Urinary bladder (tissue), 4 donors: ENCODE results near the gene ENOX1. TPM values are rescaled to one million over a fixed set of nuclear protein-coding genes. Genes with fewer than 3 reads are reported as not detected.

Experiments used
- DNase-seq: peaks from one replicate; pipeline ENCODE4 v3.0.0-alpha.2; 2015; ENCODE audit errors: extremely low spot score
- H3K27ac ChIP-seq: one replicate; pipeline ENCODE4 v1.5.1; 2013; ENCODE audit warnings: low read depth, mild to moderate bottlenecking, moderate library complexity
- H3K36me3 ChIP-seq: one replicate; pipeline ENCODE4 v1.6.1; 2013; ENCODE audit warnings: mild to moderate bottlenecking, moderate library complexity; ENCODE audit not compliant: insufficient read depth
- H3K4me1 ChIP-seq: one replicate; pipeline ENCODE4 v1.6.1; 2013; ENCODE audit warnings: mild to moderate bottlenecking, moderate library complexity; ENCODE audit not compliant: insufficient read depth
- H3K4me3 ChIP-seq: one replicate; pipeline ENCODE4 v1.5.1; 2013; ENCODE audit warnings: low read depth, low read length
- WGBS: extraction: QIAGEN DNeasy Blood & Tissue Kit; methylation state at CpG from one replicate; pipeline ENCODE4 v1.1.7; 2013; 5-methylcytosine and 5-hydroxymethylcytosine counted together
- polyA plus RNA-seq: library from polyadenylated mRNA; stranded (reverse); fragments of 200-250 nt; gene quantifications from one replicate; pipeline ENCODE4 v1.2.3, GENCODE V29; 2013
- total RNA-seq: library from RNA; depleted of rRNA; stranded (reverse); fragments of >200 nt; gene quantifications from one replicate; pipeline ENCODE4 v1.2.3, GENCODE V29; 2014
- donor health status: healthy with polysubstance abuse.
- donor health status: healthy.

Gene ENOX1
- total and polyA plus RNA-seq, 2 donors, result 4.3 to 17.6 TPM

DNA sequence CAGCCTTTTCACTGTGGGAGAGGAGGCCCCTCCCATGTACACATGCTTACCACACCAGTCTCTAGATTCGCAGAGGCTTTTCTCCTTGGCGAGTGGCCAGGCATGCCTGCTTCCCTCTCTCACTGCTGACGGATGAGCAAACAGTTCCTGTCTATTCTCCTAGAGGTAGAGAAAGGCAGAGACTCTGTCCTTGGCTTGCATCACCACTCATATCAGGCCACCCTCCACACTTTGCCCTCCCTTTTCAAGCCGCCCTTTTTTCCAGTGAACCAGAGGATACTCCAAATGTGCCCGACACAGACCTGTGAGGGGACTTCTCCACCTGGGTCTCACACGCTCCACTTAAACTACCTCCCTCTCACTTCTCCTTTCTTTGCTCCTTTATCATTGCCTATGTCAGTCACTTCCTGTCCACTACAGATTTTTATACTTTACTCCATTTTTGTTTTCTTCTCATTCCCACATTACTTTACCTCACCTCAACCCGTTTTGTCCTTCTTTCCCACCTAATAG lies 478.8 kb downstream of the ENOX1 start:
- WGBS, result 39% methylated on average over 7 of the region's 7 CpGs
- Histone ChIP-seq H3K36me3 (no peaks in the 10 kb centered on the region), H3K4me3 (no peak overlapping the region), H3K4me1 (no peaks in the 10 kb centered on the region), H3K27ac (no peak overlapping the region)
- DNase-seq, result no peak

DNA sequence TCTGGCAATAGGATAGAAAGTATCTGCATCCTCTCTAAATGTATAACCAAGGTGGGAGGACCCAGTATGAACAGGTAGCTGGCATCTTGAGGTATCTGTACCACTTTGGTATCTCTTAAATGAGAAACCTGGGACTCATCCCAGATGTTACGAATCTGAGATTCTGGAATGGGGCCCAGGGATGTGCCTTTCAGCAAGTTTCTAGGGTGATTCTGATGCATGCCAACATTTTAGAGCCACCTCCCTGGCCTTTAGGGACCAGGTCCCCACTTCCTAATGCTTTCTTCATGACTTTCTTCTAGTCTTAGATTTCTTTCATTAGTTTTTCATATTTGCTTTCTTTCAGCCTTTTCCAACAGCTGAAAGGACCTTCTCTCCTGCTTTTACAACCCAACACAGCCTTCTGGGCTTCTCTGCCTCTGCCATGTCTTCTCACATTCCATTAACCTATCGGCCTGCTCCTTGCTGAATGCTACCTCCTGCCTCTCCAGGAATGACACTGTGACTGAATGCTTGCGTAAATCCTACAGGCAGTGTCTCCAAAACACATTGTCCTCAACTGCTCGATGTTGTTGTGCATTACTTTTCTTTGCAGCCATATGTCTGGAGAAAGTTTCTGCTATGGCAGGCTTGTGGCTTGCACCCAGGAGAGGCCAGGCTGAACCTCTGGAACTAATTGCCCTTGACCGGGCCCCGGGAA lies 479.4 kb downstream of the ENOX1 start:
- Histone ChIP-seq H3K4me1 (no peaks in the 10 kb centered on the region), H3K36me3 (no peaks in the 10 kb centered on the region), H3K27ac (no peak overlapping the region), H3K4me3 (no peak overlapping the region)
- WGBS, result 43% methylated on average over 6 of the region's 6 CpGs
- DNase-seq, result no peak

DNA sequence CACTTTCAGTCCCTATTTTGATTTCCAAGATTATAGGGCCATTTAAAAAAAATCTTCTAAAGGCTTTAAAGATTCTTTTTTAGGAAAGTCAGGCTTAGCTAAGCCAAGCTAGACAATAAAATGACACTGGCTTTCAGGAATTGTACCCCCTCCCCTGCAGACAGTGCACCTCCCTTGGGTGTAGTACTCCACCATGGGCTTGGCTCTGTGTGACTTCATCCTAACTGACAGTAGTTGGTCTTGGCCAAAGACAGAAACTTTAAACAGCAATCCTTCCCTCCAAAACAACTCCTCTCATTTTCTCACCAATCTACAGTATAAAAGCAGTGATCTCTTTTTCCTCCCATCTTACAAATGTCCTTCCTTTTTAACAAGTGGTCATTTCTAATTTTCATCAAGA lies 480.4 kb downstream of the ENOX1 start:
- DNase-seq, result no peak

DNA sequence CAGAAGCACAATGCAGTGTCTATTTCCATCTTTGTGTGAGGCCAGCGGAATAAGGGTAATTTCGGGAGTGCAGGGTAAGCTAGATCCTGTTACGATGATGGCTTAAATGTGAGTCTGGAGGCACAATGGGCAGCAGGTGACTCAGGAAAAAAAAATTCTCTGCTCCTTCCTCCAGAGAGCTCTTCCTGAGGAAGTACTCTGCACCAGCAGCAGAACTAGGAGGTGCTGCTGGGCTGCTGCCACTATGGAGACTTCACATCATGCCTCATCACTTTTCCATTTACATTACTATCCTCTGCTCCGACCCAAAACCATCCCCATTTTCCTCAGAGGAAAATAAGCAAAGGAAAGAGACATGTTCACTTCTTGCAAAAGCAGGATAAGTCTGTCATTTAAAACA lies 481.4 kb downstream of the ENOX1 start:
- WGBS, result 44% methylated on average over 4 of the region's 4 CpGs
- no peaks in the 10 kb centered on the region for H3K4me1 ChIP-seq
- H3K36me3 ChIP-seq, result no peaks in the 10 kb centered on the region
- no peak overlapping the region for H3K27ac ChIP-seq
- no peak overlapping the region for H3K4me3 ChIP-seq
- no peak for DNase-seq

More for the DNA sequence above, 480.4 kb downstream of the ENOX1 start:
- no peaks in the 10 kb centered on the region for H3K36me3 ChIP-seq
- no peak overlapping the region for H3K4me3 ChIP-seq
- no peaks in the 10 kb centered on the region for H3K4me1 ChIP-seq
- no peak overlapping the region for H3K27ac ChIP-seq

DNA sequence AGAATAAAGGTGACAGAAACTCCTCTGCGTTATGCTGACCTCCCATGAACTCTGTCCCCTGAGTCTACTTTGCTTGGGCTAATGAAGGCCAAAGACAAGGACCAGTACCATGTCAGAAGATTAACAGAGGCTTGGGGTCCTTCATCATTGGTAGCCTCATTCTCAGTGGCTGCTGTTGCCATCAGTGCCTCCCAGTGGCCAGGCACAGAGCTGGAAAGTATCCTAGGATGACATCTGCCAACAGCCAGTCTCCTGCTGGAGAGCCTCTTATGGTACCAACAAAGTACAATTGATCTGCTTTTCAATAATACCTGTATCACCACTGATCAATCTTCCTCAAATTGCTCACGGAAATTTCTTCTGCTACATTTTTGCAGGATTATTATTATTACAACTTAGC lies 481.8 kb downstream of the ENOX1 start:
- 51% methylated on average over 2 of the region's 2 CpGs for WGBS
- H3K36me3 ChIP-seq, result no peaks in the 10 kb centered on the region
- no peak overlapping the region for H3K27ac ChIP-seq
- H3K4me1 ChIP-seq, result no peaks in the 10 kb centered on the region
- no peak overlapping the region for H3K4me3 ChIP-seq
- no peak for DNase-seq

DNA sequence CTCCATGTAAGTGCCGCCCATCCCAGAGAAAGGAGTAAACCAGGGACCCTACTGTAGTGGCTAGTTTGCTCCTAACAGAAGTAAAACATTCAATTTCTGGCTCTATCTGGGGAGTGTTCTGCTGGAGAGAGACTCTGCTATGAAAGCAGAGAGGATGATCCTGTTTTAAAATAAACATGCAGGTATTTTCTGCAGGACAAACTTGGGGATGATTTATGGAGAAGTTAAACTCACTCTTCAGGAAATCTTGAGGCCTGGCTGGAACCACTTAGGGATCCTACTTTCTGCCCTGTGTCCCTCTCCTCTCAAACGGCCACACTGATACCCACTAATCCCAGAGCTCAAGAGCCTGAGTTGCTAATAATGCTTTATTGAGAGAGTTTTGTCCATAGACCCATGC lies 482.3 kb downstream of the ENOX1 start:
- H3K4me1 ChIP-seq, result no peaks in the 10 kb centered on the region
- WGBS, result 90% methylated on average over 2 of the region's 2 CpGs

DNA sequence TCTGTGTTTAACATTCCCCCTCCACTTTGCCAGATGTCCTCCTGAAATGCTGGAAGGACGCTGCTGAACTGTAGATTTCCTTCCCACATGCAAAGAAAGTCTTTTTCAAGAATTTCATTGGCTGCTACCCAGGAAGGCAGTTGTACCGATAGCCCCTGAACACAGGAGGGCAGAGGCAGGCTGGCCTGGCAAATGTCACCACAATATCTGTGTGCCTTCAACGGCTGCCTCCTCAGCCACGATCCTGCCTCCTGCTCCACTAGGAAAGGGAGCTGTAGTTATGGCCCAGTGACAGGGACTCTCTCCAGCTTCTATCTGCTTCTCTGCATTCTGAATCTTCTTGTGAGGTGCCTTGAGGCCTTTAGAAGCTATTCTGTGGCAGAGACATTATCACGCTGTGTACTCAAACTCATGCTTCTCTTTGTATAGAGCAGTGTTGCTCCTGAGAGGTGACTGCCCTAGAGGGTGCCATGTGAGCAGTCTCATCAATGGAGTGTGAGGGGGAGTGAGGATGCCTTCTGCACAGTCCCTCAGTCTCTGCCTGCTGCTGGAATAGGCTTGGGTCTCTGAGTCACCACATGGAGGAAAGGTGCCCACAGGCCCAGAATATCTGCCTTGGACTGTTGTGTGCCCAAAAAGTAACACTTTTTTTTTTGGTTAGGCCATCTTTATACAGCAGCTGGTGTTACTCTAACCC lies 483.6 kb downstream of the ENOX1 start:
- 15% methylated on average over 5 of the region's 5 CpGs for WGBS
- Histone ChIP-seq H3K4me1 (no peaks in the 10 kb centered on the region), H3K4me3 (no peak overlapping the region), H3K36me3 (no peaks in the 10 kb centered on the region), H3K27ac (no peak overlapping the region)
- no peak for DNase-seq

More for the DNA sequence above, 482.3 kb downstream of the ENOX1 start:
- Histone ChIP-seq H3K4me3 (no peak overlapping the region), H3K36me3 (no peaks in the 10 kb centered on the region), H3K27ac (no peak overlapping the region)
- DNase-seq, result no peak

DNA sequence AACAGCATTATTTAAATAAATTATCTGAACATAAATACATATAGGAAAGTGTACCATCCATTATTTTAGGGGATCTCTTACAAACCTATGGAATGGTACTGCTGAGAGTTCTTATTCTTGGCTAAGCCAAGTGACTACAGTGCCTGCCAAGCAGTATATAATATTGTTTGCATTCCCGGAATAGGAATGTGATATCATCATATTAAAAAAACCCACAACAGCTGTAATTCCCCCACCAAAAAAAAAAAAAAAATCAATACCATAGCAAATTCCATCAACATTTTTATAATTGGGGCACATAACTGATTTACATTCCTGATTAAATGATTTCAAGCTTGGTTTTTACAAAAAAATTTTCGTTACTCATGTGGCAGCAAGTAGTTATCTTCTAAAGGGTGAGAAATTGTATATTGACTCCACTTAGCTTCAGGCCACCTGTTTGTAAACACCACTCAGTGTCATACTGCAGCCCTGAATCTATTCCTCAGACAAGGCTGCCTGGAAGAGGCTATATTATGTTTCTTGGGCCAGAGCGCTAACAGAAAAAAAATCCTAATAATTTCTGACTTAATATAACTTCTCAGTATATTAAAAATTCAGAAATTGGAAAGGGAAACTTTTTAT lies 485.3 kb downstream of the ENOX1 start:
- no peak overlapping the region for H3K4me3 ChIP-seq
- H3K36me3 ChIP-seq, result no peaks in the 10 kb centered on the region
- 77% methylated on average over 3 of the region's 3 CpGs for WGBS
- H3K4me1 ChIP-seq, result no peaks in the 10 kb centered on the region
- H3K27ac ChIP-seq, result no peak overlapping the region
- DNase-seq, result no peak

DNA sequence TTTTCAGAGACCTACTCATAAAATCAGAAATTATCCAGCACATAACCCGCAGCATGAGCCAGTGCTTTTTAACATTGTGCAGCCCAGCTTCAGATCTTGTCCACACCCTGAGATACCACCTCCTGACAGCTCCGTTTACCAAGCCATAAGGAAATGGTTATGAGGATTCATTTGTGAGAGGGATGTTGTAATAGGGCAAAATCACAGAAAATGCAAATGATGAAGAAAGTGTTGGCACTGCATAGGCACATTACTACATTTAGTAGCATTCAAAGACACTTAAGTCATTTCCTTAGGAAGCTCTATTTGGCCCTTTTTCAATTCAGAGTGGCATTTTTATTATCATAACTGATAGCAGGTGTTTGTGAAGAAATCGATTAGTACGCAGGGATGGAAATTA lies 485.9 kb downstream of the ENOX1 start:
- Histone ChIP-seq H3K36me3 (no peaks in the 10 kb centered on the region), H3K27ac (no peak overlapping the region), H3K4me1 (no peaks in the 10 kb centered on the region), H3K4me3 (no peak overlapping the region)
- DNase-seq, result no peak
- WGBS, result 66% methylated on average over 4 of the region's 4 CpGs

DNA sequence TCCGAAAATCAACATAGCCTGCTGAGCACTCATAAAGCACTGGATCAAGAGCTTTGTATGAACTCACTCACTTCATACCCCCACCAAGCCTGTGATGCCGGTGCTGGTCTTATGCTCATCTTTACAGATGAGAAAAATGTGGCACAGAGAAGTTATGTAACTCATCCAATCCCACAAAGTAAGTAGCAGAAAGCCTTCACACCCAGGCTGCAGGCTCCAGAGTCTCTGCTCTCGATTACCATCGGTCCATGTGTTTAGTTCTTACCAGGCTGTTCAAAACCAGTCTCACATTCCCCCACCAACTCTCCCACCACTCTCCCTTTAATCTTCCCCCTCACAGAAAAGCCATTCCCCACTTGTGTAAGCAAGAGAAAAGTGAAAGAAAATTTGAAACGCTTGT lies 487.4 kb downstream of the ENOX1 start:
- Histone ChIP-seq H3K36me3 (no peaks in the 10 kb centered on the region), H3K27ac (no peak overlapping the region), H3K4me1 (no peaks in the 10 kb centered on the region), H3K4me3 (no peak overlapping the region)
- DNase-seq, result no peak
- WGBS, result 88% methylated on average over 5 of the region's 5 CpGs

DNA sequence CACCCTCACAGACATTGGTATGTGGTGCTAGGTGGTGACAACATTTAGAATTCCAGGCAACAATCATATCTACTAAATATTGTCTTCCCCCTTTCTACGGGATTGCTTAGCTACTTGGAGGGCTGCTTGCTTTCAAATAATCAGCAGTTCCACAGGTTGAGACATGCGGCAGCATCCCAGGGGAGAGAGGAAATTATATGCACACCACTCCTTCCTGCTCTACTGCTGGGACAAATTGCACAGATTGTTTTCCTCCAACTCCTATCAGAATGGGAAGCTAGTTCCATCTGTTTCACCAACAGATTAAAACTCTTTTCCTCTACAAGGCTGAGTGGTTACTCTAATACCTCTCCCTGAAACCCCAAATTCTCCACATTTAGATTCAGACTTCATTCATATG lies 488.0 kb downstream of the ENOX1 start:
- Histone ChIP-seq H3K36me3 (no peaks in the 10 kb centered on the region), H3K4me3 (no peak overlapping the region), H3K4me1 (no peaks in the 10 kb centered on the region), H3K27ac (no peak overlapping the region)
- WGBS, result 72% methylated on average over 2 of the region's 2 CpGs
- no peak for DNase-seq

DNA sequence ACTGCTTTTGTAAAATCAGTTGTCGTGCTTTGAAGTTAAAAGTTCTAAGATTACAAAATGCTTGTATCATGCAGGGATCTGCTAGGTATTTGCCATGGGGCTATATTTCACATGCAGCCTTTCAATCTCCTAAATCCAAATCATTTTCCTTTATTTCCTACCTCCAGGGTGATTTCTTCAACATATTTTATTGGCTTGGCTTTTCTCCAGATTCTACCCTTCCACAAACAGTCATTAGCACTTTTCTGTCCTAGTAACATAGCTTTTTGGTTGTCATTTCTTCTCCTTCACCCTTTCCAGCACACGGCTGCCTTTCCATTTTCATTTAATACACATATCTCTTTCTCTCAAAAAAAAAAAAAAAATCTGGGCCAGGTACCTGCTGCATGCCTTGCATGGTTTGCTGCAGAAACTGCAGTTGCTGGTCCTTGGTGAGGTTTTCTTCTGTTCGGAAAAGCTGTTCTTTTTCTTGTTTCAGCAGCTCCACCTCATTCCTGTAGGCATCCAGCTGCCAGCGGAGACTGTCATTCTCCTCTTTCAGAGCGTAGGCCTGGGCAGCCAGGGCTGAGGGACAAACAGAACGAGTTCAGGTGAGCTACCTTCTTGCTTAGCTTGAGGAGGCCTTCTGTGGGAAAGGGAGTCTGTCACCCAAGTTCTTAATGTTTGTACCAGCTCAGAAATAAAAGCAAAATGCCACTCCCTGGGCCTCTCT lies 488.6 kb downstream of the ENOX1 start:
- H3K27ac ChIP-seq, result no peak overlapping the region
- H3K36me3 ChIP-seq, result no peaks in the 10 kb centered on the region
- H3K4me3 ChIP-seq, result no peak overlapping the region
- 86% methylated on average over 6 of the region's 6 CpGs for WGBS
- H3K4me1 ChIP-seq, result no peaks in the 10 kb centered on the region
- no peak for DNase-seq

DNA sequence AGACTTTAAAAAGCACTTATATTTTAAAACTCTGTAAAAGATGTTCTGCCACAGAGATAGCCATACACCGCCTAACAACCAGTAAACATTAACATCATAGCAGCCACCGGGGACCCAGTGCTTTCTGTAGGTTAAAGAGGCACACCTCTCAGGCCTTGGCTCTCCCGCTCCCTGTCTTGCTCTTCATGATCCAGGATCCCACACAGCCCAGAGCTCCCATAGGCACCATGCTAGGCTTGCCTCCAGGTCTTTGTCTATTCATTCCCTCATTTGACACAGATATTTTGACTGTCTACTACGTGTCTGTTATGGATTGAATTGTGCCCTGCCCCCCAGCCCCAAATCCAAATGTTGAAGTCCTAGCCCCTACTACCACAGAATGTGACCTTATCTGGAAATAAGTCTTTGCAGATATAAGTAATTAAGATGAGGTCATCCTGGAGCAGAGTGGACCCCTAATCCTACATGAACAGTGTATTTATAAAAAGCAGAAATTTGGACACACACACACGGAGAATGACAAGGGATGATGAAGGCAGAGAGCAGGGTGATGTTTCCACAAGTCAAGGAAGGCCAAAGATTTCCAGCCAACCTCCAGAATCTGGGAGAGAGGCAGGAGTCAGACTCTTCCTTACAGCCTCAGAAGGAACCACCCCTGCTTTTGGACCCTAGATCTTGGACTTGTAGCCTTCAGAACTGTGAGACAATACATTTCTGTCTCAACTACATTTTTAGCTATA lies 490.8 kb downstream of the ENOX1 start:
- Histone ChIP-seq H3K36me3 (no peaks in the 10 kb centered on the region), H3K4me3 (no peak overlapping the region), H3K4me1 (no peaks in the 10 kb centered on the region), H3K27ac (no peak overlapping the region)
- DNase-seq, result no peak
- 64% methylated on average over 5 of the region's 5 CpGs for WGBS
